NCI-H774 (cell line): Measurements from ENCODE around the gene VAMP8.

Experiments used
- DNase-seq: peaks from one replicate; lab custom pipeline; 2025; lab: John Stamatoyannopoulos, UW

VAMP8 gene

DNA sequence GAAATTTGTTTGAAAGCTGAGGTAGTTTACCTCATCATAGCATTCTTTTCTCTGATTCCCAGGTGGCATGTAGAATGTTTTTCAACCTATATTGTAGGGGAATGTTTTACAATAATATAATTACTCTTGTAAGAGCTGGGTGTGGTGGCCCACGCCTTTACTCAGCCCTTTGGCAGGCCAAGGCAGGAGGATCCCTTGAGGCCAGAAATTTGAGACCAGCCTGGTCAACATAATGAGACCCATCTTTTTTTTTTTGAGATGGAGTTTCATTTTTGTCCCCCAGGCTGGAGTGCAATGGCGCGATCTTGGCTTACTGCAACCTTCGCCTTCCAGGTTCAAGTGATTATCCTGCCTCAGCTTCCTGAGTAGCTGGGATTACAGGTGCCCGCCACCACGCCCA is 42.2 kb downstream of the VAMP8 start:
- no peak for DNase-seq

- no peak for DNase-seq
Measured at GRCh38 chr2:85621338-85621737, 44.0 kb downstream of the VAMP8 start.

DNA sequence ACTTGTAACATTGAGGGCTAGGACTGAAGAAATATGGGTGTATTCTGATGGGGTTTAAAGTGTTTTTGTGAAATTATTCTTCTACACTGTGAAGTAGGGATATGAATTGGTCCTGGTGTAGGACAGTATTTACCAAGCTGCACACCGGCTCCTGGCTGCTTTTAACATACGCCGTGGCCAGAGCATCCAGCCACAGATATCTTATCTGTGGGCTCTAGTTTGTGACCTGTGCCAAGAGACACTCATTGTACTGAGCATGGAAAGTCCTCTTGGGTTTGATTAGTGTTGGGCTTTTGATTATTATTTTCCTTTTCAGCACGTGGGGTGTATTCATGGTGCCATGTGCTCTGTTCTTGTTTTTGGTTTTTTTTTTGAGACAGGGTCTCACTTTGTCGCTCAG is 46.6 kb downstream of the VAMP8 start:
- DNase-seq, result no peak

GRCh38 chr2:85628658-85629057 is 51.3 kb downstream of the VAMP8 start:
- no peak for DNase-seq

DNA sequence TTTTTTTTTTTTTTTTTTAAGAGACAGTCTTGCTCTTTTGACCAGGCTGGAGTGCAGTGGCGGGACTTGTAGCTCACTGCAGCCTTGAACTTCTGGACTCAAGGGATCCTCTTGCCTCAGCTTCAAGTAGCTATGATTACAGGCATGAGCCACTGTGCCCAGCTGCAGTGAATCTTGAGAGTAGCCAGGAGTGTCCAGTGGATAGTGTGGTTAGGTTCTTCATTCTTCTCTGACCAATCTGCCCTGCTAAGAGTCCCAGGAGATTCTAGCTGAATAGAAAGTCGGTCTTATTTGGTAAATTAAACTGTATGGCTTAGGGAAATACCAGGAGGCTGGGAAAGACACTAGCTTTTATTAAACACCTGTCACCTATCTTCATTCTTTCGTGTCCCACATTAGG is 53.9 kb downstream of the VAMP8 start:
- no peak for DNase-seq
